Activated T-helper 1 cell treated with anti-CD3 and anti-CD28 coated beads, Interleukin-12 subunit alpha, Interleukin-12 subunit beta, Interleukin-2, Interleukin-4 antibody, amounts not matched to agents 30 ng/mL and 10 ng/mL and 1 ng/mL, durations not matched to agents 14 hours and 24 hours and 36 hours (primary cell): Measurements from ENCODE around the gene TNNT1. TPM values are rescaled to one million over a fixed set of nuclear protein-coding genes. Genes with fewer than 3 reads are reported as not detected.

Experiments
- DNase-seq: peaks from one replicate; pipeline ENCODE4 v3.0.0; 2021; ENCODE audit warnings: low spot score
- H3K27ac Mint-ChIP-seq: one replicate; pipeline ENCODE4 v1.8.0; 2021; ENCODE audit warnings: mild to moderate bottlenecking, mixed read lengths
- H3K27me3 Mint-ChIP-seq: one replicate; pipeline ENCODE4 v1.8.0; 2022; ENCODE audit warnings: mild to moderate bottlenecking, moderate library complexity, mixed read lengths; ENCODE audit not compliant: insufficient read depth
- H3K36me3 Mint-ChIP-seq: one replicate; pipeline ENCODE4 v1.8.0; 2021; ENCODE audit warnings: low read depth, mixed read lengths
- H3K4me1 Mint-ChIP-seq: one replicate; pipeline ENCODE4 v1.8.0; 2021; ENCODE audit warnings: low read depth, mixed read lengths
- H3K4me3 Mint-ChIP-seq: one replicate; pipeline ENCODE4 v1.8.0; 2021; ENCODE audit warnings: mild to moderate bottlenecking, moderate library complexity, mixed read lengths
- H3K9me3 Mint-ChIP-seq: one replicate; pipeline ENCODE4 v1.8.0; 2021; ENCODE audit warnings: mixed read lengths
- intact Hi-C: fragments of 100-400 bp; cut with micrococcal nuclease; formaldehyde crosslinking; loops from one replicate; pipeline ENCODE4 v1.15.1; 2024
- total RNA-seq: library from RNA; stranded (reverse); gene quantifications from 2 replicates; pipeline ENCODE4 v1.2.3, GENCODE V29; 2022

The TNNT1 gene
- total RNA-seq, 1 donor from 2014 or later, result not detected

GRCh38 chr19:55118401-55118991 is 30.5 kb downstream of the TNNT1 start:
- intact Hi-C loops, result loop anchor here (5.0 to 10.0 kb wide), 3 partner anchors 186 to 1194 kb away; partner anchors contain the start of genes ZNF787 and ZSCAN5A
- peaks cover 28% of the 10 kb centered on the region for H3K4me1 Mint-ChIP-seq
- H3K9me3 Mint-ChIP-seq, result no peaks in the 10 kb centered on the region
- no peak for DNase-seq
- peak overlapping the region; percentile 98 for H3K4me3 Mint-ChIP-seq
- H3K27me3 Mint-ChIP-seq, result peaks cover 8% of the 10 kb centered on the region
- H3K27ac Mint-ChIP-seq, result peak overlapping the region; percentile 95
- H3K36me3 Mint-ChIP-seq, result peaks cover 12% of the 10 kb centered on the region

GRCh38 chr19:55117663-55118391 is 31.2 kb downstream of the TNNT1 start:
- peak; percentile 96 for DNase-seq
- Mint-ChIP-seq H3K4me3 (peak overlapping the region; percentile 98), H3K4me1 (peaks cover 28% of the 10 kb centered on the region), H3K36me3 (peaks cover 12% of the 10 kb centered on the region), H3K27me3 (peaks cover 4% of the 10 kb centered on the region), H3K27ac (peak overlapping the region; percentile 95), H3K9me3 (no peaks in the 10 kb centered on the region)
- intact Hi-C loops, result loop anchor here (1.0 to 10.0 kb wide), 18 partner anchors 29 to 1194 kb away; partner anchors contain the start of genes DNAAF3, FIZ1, HSPBP1 and KMT5C

GRCh38 chr19:55116859-55117662 is 31.9 kb downstream of the TNNT1 start, which contains the start of gene PPP1R12C:
TSS of gene PPP1R12C (minus strand) at chr19:55117637. CDS start at chr19:55117543, 94 bp downstream.
- Mint-ChIP-seq H3K4me3 (peak within 1 kb of the TSS; percentile 98), H3K9me3 (no peaks in the 10 kb centered on the region), H3K27ac (peak within 1 kb of the TSS; percentile 95), H3K4me1 (peaks cover 28% of the 10 kb centered on the region), H3K36me3 (peaks cover 12% of the 10 kb centered on the region), H3K27me3 (peaks cover 4% of the 10 kb centered on the region)
- intact Hi-C loops, result loop anchor here (1.0 to 10.0 kb wide), 18 partner anchors 28 to 1195 kb away; partner anchors contain the start of genes DNAAF3, FIZ1, HSPBP1 and KMT5C
- DNase-seq, result no peak

GRCh38 chr19:55116232-55116858 is 32.7 kb downstream of the TNNT1 start:
- Mint-ChIP-seq H3K9me3 (no peaks in the 10 kb centered on the region), H3K27me3 (peaks cover 4% of the 10 kb centered on the region), H3K36me3 (peaks cover 12% of the 10 kb centered on the region), H3K27ac (peak overlapping the region; percentile 89), H3K4me1 (peaks cover 28% of the 10 kb centered on the region), H3K4me3 (peak overlapping the region; percentile 94)
- intact Hi-C loops, result loop anchor here (2.0 to 10.0 kb wide), 6 partner anchors 28 to 1196 kb away; partner anchors contain the start of genes DNAAF3, ZNF787 and ZSCAN5A
- peak; percentile 47 for DNase-seq

GRCh38 chr19:55115446-55116065 is 33.5 kb downstream of the TNNT1 start:
- intact Hi-C loops, result loop anchor here (2.0 to 10.0 kb wide), 6 partner anchors 27 to 1197 kb away; partner anchors contain the start of genes DNAAF3, ZNF787 and ZSCAN5A
- Mint-ChIP-seq H3K4me1 (peaks cover 28% of the 10 kb centered on the region), H3K9me3 (no peaks in the 10 kb centered on the region), H3K36me3 (peaks cover 15% of the 10 kb centered on the region), H3K4me3 (peak overlapping the region; percentile 94), H3K27ac (peak overlapping the region; percentile 89), H3K27me3 (peaks cover 4% of the 10 kb centered on the region)
- no peak for DNase-seq

- no peaks in the 10 kb centered on the region for H3K9me3 Mint-ChIP-seq
- no peak overlapping the region for H3K27ac Mint-ChIP-seq
- peaks cover 28% of the 10 kb centered on the region for H3K4me1 Mint-ChIP-seq
- intact Hi-C loops, result loop anchor here (5.0 to 10.0 kb wide), 3 partner anchors 190 to 1198 kb away; partner anchors contain the start of genes ZNF787 and ZSCAN5A
- DNase-seq, result no peak
- peaks cover 18% of the 10 kb centered on the region for H3K36me3 Mint-ChIP-seq
- H3K4me3 Mint-ChIP-seq, result peak overlapping the region; percentile 94
- H3K27me3 Mint-ChIP-seq, result peaks cover 2% of the 10 kb centered on the region
Measured at GRCh38 chr19:55114566-55115145, 34.4 kb downstream of the TNNT1 start.

GRCh38 chr19:55113570-55114039 is 35.4 kb downstream of the TNNT1 start:
- H3K4me3 Mint-ChIP-seq, result no peak overlapping the region
- DNase-seq, result no peak
- peaks cover 22% of the 10 kb centered on the region for H3K36me3 Mint-ChIP-seq
- H3K27me3 Mint-ChIP-seq, result no peaks in the 10 kb centered on the region
- H3K4me1 Mint-ChIP-seq, result peaks cover 23% of the 10 kb centered on the region
- intact Hi-C loops, result loop anchor here (10.0 kb wide), 1 partner anchor 191 kb away; no protein-coding TSS in a partner anchor
- no peaks in the 10 kb centered on the region for H3K9me3 Mint-ChIP-seq
- no peak overlapping the region for H3K27ac Mint-ChIP-seq

GRCh38 chr19:55112777-55113569 is 36.0 kb downstream of the TNNT1 start:
- Mint-ChIP-seq H3K27ac (no peak overlapping the region), H3K27me3 (no peaks in the 10 kb centered on the region), H3K9me3 (no peaks in the 10 kb centered on the region), H3K4me1 (peaks cover 23% of the 10 kb centered on the region), H3K4me3 (no peak overlapping the region), H3K36me3 (peaks cover 24% of the 10 kb centered on the region)
- intact Hi-C loops, result loop anchor here (10.0 kb wide), 1 partner anchor 192 kb away; no protein-coding TSS in a partner anchor
- DNase-seq, result no peak

- H3K4me1 Mint-ChIP-seq, result peaks cover 19% of the 10 kb centered on the region
- H3K9me3 Mint-ChIP-seq, result no peaks in the 10 kb centered on the region
- H3K27ac Mint-ChIP-seq, result no peak overlapping the region
- H3K36me3 Mint-ChIP-seq, result peaks cover 21% of the 10 kb centered on the region
- intact Hi-C loops, result loop anchor here (10.0 kb wide), 1 partner anchor 192 kb away; no protein-coding TSS in a partner anchor
- no peak overlapping the region for H3K4me3 Mint-ChIP-seq
- DNase-seq, result no peak
- H3K27me3 Mint-ChIP-seq, result no peaks in the 10 kb centered on the region
Measured at GRCh38 chr19:55112246-55112776, 36.7 kb downstream of the TNNT1 start.

- Mint-ChIP-seq H3K4me3 (no peak overlapping the region), H3K27me3 (no peaks in the 10 kb centered on the region), H3K4me1 (peaks cover 14% of the 10 kb centered on the region), H3K27ac (no peak overlapping the region), H3K9me3 (no peaks in the 10 kb centered on the region), H3K36me3 (peaks cover 21% of the 10 kb centered on the region)
- intact Hi-C loops, result loop anchor here (10.0 kb wide), 1 partner anchor 193 kb away; no protein-coding TSS in a partner anchor
- DNase-seq, result no peak
Measured at GRCh38 chr19:55111238-55111831, 37.7 kb downstream of the TNNT1 start.
